Hepatic stellate cell (primary cell): Measurements from ENCODE around the gene DHCR7.

Source experiments
- DNase-seq: peaks from one replicate; pipeline ENCODE4 v3.0.0; 2011; ENCODE audit warnings: low spot score

Gene DHCR7

GRCh38 chr11:71448257-71449171 is at the start of gene DHCR7:
Gene DHCR7 (minus strand): TSS chr11:71448393. CDS start chr11:71444952, 3,441 bp downstream.
- peak; percentile 100 for DNase-seq

GRCh38 chr11:71496421-71496820 is 48.2 kb upstream of the DHCR7 start:
- no peak for DNase-seq

- no peak for DNase-seq
These were observed 47.4 kb upstream of the DHCR7 start for GRCh38 chr11:71495286-71496230.

GRCh38 chr11:71491940-71492339 is 43.7 kb upstream of the DHCR7 start:
- no peak for DNase-seq

GRCh38 chr11:71491531-71491930 is 43.3 kb upstream of the DHCR7 start:
- no peak for DNase-seq

- no peak for DNase-seq
These were observed 42.7 kb upstream of the DHCR7 start for GRCh38 chr11:71490731-71491390.

- DNase-seq, result no peak
These were observed 42.0 kb upstream of the DHCR7 start for GRCh38 chr11:71490044-71490730.

- DNase-seq, result no peak
These were observed 41.3 kb upstream of the DHCR7 start for GRCh38 chr11:71489311-71490043.

GRCh38 chr11:71488681-71489270 is 40.6 kb upstream of the DHCR7 start:
- no peak for DNase-seq

GRCh38 chr11:71486320-71486719 is 38.1 kb upstream of the DHCR7 start:
- DNase-seq, result no peak

GRCh38 chr11:71485466-71485865 is 37.3 kb upstream of the DHCR7 start:
- no peak for DNase-seq

GRCh38 chr11:71485063-71485399 is 36.8 kb upstream of the DHCR7 start:
- DNase-seq, result no peak

GRCh38 chr11:71484248-71485062 is 36.3 kb upstream of the DHCR7 start:
- DNase-seq, result no peak

- no peak for DNase-seq
These were observed 35.5 kb upstream of the DHCR7 start for GRCh38 chr11:71483692-71484091.

- DNase-seq, result no peak
These were observed 34.7 kb upstream of the DHCR7 start for GRCh38 chr11:71482746-71483364.

GRCh38 chr11:71482216-71482615 is 34.0 kb upstream of the DHCR7 start:
- no peak for DNase-seq

GRCh38 chr11:71481101-71481960 is 33.1 kb upstream of the DHCR7 start:
- no peak for DNase-seq

GRCh38 chr11:71478528-71478840 is 30.3 kb upstream of the DHCR7 start:
- no peak for DNase-seq
